Vagina (tissue), 2 donors: ENCODE results near the gene SLC27A2.

Experiments used
- CTCF ChIP-seq, 3 experiments: fragments of 450-650 bp in 2 of 3; fragments of 200-600 bp in 1 of 3; sonication (generic) in 1 of 3; IDR thresholded peaks; one replicate each; pipeline ENCODE4 v1.5.1; 2017 to 2019; ENCODE audit warnings: antibody characterized with exemption in 3 of 3, mild to moderate bottlenecking in 2 of 3, moderate library complexity in 2 of 3
- POLR2A ChIP-seq, 2 donors: fragments of 450-650 bp; IDR thresholded peaks; one replicate each; pipeline ENCODE4 v1.6.1; 2017; ENCODE audit warnings: antibody characterized with exemption in 2 of 2, mild to moderate bottlenecking in 2 of 2, moderate library complexity in 2 of 2

GRCh38 chr15:50281427-50281826 lies 99.4 kb downstream of the SLC27A2 start:
- no peak for TF ChIP-seq CTCF (IDR thresholded peaks at IDR 0.05)
- no peak for TF ChIP-seq POLR2A (IDR thresholded peaks at IDR 0.05)
